GM10266 (cell line): ENCODE results near the gene AGTR1.

Source experiments
- DNase-seq: peaks from one replicate; pipeline ENCODE4 v3.0.0; 2012; ENCODE audit errors: extremely low spot score
- TF ChIP-seq, protein P1 (sequence below): IDR thresholded peaks from 2 replicates; pipeline ENCODE4 v1.5.1; 2012; ENCODE audit warnings: mild to moderate bottlenecking, low read depth; ENCODE audit not compliant: control insufficient read depth, insufficient read depth; ENCODE audit errors: missing control alignments

Gene AGTR1

DNA sequence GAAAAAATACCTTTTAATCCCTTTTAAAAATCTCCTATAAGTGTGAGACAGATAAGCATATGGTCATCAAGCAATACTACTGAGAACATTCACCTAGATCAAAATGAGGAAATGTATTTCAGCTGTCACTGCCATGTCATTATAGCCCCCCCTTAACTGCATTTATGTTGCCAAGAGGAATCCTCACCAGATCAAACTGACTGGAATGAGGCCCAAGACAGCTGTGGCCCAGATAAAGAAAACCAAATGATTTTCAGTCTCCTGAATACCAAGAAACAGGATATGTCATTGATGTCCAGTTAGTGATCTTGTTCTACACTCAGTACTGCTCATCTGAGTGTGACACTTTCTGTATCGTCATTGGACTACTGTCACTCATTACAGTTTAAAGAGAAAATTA lies 94.8 kb downstream of the AGTR1 start:
- DNase-seq, result no peak
- TF ChIP-seq, protein P1, sequence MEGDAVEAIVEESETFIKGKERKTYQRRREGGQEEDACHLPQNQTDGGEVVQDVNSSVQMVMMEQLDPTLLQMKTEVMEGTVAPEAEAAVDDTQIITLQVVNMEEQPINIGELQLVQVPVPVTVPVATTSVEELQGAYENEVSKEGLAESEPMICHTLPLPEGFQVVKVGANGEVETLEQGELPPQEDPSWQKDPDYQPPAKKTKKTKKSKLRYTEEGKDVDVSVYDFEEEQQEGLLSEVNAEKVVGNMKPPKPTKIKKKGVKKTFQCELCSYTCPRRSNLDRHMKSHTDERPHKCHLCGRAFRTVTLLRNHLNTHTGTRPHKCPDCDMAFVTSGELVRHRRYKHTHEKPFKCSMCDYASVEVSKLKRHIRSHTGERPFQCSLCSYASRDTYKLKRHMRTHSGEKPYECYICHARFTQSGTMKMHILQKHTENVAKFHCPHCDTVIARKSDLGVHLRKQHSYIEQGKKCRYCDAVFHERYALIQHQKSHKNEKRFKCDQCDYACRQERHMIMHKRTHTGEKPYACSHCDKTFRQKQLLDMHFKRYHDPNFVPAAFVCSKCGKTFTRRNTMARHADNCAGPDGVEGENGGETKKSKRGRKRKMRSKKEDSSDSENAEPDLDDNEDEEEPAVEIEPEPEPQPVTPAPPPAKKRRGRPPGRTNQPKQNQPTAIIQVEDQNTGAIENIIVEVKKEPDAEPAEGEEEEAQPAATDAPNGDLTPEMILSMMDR, result no peak
